Measurements from ENCODE around the gene ABITRAM. TPM values are rescaled to one million over a fixed set of nuclear protein-coding genes. Genes with fewer than 3 reads are reported as not detected.
"Not testable (repeated sequence)": the region's sequence is repeated elsewhere in the genome, so short reads cannot be mapped to it uniquely, and the experiment has no call there.

The ABITRAM gene
- total RNA-seq, 1 donor from 2014 or later = 12.2 TPM

DNA sequence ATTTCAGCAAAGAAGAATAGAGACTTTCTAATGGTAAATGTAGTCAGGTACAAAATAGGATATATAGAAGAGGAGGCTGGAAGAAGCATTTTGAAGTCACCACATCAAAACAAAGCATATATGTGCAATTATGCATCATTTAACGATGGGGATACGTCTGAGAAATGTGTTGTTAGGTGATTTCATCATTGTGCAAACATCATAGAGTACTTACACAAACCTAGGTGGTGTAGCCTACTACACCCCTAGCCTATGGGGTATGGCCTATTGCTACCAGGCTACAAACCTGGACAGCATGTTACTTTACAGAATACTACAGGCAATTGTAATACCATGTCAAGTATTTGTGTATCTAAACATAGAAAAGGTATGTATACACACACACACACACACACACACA is 28.7 kb upstream of the ABITRAM start:
- Mint-ChIP-seq H3K36me3 (ENCODE audit: low read depth) (peaks cover 50% of the 10 kb centered on the region), H3K4me3 (ENCODE audit: low read depth) (no peak overlapping the region), H3K4me1 (ENCODE audit: low read depth) (no peaks in the 10 kb centered on the region), H3K9me3 (no peaks in the 10 kb centered on the region), H3K27me3 (ENCODE audit: low read depth) (no peaks in the 10 kb centered on the region), H3K27ac (no peak overlapping the region)
- intact Hi-C loops (cut with micrococcal nuclease) = no loop called here
- no peak for DNase-seq (ENCODE audit: low spot score)

DNA sequence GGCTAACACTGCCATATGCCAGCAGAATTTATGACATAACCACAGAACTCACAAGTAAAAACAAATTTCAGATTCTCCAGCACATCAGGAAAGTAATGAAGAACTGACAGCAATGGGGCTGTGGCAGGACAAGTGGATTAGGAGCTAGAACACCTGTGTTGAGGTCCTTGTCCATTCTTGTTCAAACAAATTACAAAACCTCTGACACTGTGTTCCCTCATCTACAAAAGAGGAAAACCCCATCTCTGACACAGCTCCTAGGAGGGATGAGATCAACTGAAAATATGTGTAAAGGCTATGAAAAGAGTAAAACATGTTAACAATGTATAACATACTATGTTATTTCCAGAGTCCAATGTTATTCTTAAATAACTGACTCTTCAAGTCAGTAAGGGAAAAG is 23.8 kb upstream of the ABITRAM start:
- DNase-seq (ENCODE audit: low spot score) = no peak
- Mint-ChIP-seq H3K4me3 (ENCODE audit: low read depth) (no peak overlapping the region), H3K27ac (no peak overlapping the region), H3K4me1 (ENCODE audit: low read depth) (peaks cover 8% of the 10 kb centered on the region), H3K9me3 (no peaks in the 10 kb centered on the region), H3K36me3 (ENCODE audit: low read depth) (peaks cover 55% of the 10 kb centered on the region), H3K27me3 (ENCODE audit: low read depth) (no peaks in the 10 kb centered on the region)
- intact Hi-C loops (cut with micrococcal nuclease) = no loop called here

DNA sequence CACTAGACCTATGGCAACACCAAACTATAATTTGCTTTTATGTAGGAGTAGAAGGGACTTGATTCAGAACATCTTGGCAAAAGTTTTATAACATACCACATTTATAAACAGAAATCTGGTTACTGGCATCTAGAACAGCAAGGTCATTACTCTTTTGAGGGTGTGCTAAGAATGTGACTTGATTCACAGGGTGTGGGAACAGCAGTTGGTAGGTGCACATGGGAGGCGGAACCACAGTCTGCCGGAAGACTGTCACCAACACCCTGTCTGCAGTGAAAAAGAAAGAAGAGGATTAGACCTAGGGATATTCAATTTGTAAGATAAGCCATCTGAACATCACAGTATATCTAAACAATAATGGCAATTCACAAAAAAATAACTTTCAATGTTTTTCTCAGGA is 23.3 kb upstream of the ABITRAM start:
- no peak for DNase-seq (ENCODE audit: low spot score)
- Mint-ChIP-seq H3K27me3 (ENCODE audit: low read depth) (no peaks in the 10 kb centered on the region), H3K27ac (no peak overlapping the region), H3K36me3 (ENCODE audit: low read depth) (peaks cover 59% of the 10 kb centered on the region), H3K9me3 (no peaks in the 10 kb centered on the region), H3K4me1 (ENCODE audit: low read depth) (peaks cover 8% of the 10 kb centered on the region), H3K4me3 (ENCODE audit: low read depth) (no peak overlapping the region)
- intact Hi-C loops (cut with micrococcal nuclease) = no loop called here

DNA sequence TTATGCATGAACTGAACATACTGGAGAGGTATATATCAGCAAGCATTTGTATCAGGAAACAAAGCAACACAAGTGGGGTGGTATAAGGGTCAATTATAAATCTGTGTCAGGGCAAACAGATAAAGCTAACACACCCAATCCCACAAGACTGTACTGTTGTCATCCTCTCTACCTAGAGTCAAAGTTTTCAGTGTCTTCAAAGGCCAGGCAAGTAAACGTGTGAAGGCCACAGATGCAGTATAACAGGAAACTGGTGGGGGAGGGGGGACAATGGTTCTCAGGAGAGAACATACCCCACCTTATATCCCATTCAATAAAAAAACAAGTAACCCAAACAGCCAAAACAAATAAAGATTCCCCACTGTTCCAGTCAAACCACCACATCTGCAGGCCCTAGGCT is 22.4 kb upstream of the ABITRAM start:
- no peaks in the 10 kb centered on the region for H3K9me3 Mint-ChIP-seq
- no peak overlapping the region for H3K4me3 Mint-ChIP-seq (ENCODE audit: low read depth)
- no peak for DNase-seq (ENCODE audit: low spot score)

DNA sequence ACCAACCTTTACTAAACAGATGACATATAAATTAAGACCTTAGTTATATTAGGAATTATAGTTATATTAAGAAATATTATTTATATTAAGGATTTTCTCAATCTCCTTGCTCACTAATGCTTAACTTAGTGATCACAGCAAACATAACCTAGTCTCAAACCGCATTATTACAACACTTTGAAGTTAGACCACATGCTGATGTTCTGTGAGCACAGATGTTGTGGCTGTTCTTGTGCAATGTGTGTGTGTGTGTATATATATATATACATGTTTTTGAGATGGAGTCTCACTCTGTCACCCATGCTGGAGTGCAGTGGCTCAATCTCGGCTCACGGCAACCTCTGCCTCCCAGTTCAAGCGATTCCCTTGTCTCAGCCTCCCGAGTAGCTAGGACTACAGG is 20.8 kb upstream of the ABITRAM start:
- H3K27ac Mint-ChIP-seq = no peak overlapping the region
- no peaks in the 10 kb centered on the region for H3K9me3 Mint-ChIP-seq
- H3K4me1 Mint-ChIP-seq (ENCODE audit: low read depth) = peaks cover 8% of the 10 kb centered on the region

More for the DNA sequence above, 22.4 kb upstream of the ABITRAM start:
- Mint-ChIP-seq H3K4me1 (ENCODE audit: low read depth) (peaks cover 8% of the 10 kb centered on the region), H3K27me3 (ENCODE audit: low read depth) (no peaks in the 10 kb centered on the region), H3K27ac (no peak overlapping the region), H3K36me3 (ENCODE audit: low read depth) (peaks cover 60% of the 10 kb centered on the region)
- intact Hi-C loops (cut with micrococcal nuclease) = no loop called here

DNA sequence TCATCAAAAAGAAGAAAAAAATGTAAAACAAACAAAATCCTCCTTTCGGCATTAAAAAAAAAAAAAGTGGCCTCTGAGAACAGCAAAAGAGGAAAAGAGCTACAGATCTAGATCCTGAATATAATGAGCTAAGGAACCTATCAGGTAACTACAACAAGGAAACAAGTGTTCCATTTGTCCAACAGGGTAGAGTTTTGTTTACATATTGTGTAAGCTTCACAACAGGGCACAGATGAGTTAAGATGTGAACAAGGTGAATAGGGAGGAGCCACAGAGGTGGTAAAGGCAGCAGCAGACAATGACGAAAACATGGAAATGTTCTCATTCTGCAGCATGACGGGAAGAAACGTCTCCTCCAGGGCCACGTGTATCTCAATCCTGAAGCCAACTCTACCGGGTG is 14.7 kb upstream of the ABITRAM start:
- no peak for DNase-seq (ENCODE audit: low spot score)
- H3K27me3 Mint-ChIP-seq (ENCODE audit: low read depth) = no peaks in the 10 kb centered on the region

More for the DNA sequence above, 20.8 kb upstream of the ABITRAM start:
- Mint-ChIP-seq H3K36me3 (ENCODE audit: low read depth) (peaks cover 59% of the 10 kb centered on the region), H3K4me3 (ENCODE audit: low read depth) (no peak overlapping the region), H3K27me3 (ENCODE audit: low read depth) (no peaks in the 10 kb centered on the region)
- DNase-seq (ENCODE audit: low spot score) = no peak
- intact Hi-C loops (cut with micrococcal nuclease) = no loop called here

DNA sequence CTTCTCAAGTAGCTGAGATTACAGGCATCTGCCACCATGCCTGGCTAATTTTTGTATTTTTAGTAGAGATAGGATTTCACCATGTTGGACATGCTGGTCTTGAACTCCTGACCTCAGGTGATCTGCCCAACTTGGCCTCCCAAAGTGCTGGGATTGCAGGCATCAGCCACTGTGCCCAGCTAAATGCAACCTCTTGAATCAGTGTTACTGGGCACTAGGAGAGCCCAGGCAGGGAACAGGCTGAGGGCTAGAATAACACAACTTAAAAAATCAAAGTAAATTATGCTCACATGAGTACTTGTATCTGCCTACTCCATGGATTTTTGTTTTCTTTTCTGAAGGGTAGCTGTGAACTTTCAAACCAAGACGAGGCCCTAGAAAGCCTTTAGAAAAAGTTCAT is 13.8 kb upstream of the ABITRAM start:
- peaks cover 63% of the 10 kb centered on the region for H3K36me3 Mint-ChIP-seq (ENCODE audit: low read depth)
- DNase-seq (ENCODE audit: low spot score); H3K9me3 Mint-ChIP-seq; H3K27me3 Mint-ChIP-seq (ENCODE audit: low read depth); H3K27ac Mint-ChIP-seq; H3K4me3 Mint-ChIP-seq (ENCODE audit: low read depth); intact Hi-C loops (cut with micrococcal nuclease); H3K4me1 Mint-ChIP-seq (ENCODE audit: low read depth): not testable (repeated sequence)

More for the DNA sequence above, 14.7 kb upstream of the ABITRAM start:
- Mint-ChIP-seq H3K4me3 (ENCODE audit: low read depth) (no peak overlapping the region), H3K36me3 (ENCODE audit: low read depth) (peaks cover 56% of the 10 kb centered on the region), H3K27ac (no peak overlapping the region), H3K9me3 (no peaks in the 10 kb centered on the region), H3K4me1 (ENCODE audit: low read depth) (no peaks in the 10 kb centered on the region)
- intact Hi-C loops (cut with micrococcal nuclease) = no loop called here

DNA sequence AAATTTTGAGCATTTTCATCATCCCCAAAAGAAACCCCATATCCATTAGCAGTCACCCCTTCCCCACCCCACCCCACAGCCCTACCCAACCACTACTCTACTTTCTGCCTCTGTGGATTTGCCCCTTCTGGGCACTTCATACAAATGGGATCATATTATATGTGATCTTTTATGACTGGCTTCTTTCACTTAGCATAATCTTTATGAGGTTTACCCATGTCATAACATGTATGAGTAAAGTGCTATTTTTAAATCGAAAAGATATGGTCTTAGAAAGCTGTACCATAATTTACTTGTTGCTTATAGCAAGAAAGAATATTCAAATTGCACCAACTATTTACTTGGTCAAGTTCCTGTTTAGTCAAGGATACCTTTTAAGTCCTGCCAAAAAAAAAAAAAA is 13.0 kb upstream of the ABITRAM start:
- Mint-ChIP-seq H3K4me1 (ENCODE audit: low read depth) (no peaks in the 10 kb centered on the region), H3K27me3 (ENCODE audit: low read depth) (no peaks in the 10 kb centered on the region), H3K4me3 (ENCODE audit: low read depth) (no peak overlapping the region), H3K36me3 (ENCODE audit: low read depth) (peaks cover 63% of the 10 kb centered on the region), H3K9me3 (no peaks in the 10 kb centered on the region), H3K27ac (no peak overlapping the region)
- intact Hi-C loops (cut with micrococcal nuclease) = no loop called here
- no peak for DNase-seq (ENCODE audit: low spot score)

DNA sequence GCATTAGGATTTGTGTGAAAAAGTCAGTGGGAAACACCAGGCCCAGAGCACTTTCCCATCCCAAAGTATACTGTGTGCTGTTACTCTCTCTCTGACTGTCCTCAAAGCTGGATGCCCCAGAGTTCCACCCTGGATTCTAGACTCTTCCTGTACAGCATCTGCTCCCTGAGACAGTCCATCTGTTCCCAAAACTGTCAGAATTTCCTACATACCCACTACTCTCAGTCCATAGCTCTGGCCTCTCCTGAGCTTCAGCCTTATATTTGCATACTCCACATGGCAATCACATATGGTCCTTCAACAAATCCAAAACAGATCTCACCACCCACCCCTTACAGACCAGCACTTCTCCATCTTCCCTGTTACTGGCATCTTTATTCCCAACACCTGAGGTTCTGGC is 9.7 kb upstream of the ABITRAM start:
- H3K4me3 Mint-ChIP-seq (ENCODE audit: low read depth) = no peak overlapping the region
- no peak overlapping the region for H3K27ac Mint-ChIP-seq
- H3K36me3 Mint-ChIP-seq (ENCODE audit: low read depth) = peaks cover 64% of the 10 kb centered on the region
- H3K27me3 Mint-ChIP-seq (ENCODE audit: low read depth) = no peaks in the 10 kb centered on the region
- no peak for DNase-seq (ENCODE audit: low spot score)
- intact Hi-C loops (cut with micrococcal nuclease) = no loop called here
- no peaks in the 10 kb centered on the region for H3K9me3 Mint-ChIP-seq
- H3K4me1 Mint-ChIP-seq (ENCODE audit: low read depth) = no peaks in the 10 kb centered on the region

DNA sequence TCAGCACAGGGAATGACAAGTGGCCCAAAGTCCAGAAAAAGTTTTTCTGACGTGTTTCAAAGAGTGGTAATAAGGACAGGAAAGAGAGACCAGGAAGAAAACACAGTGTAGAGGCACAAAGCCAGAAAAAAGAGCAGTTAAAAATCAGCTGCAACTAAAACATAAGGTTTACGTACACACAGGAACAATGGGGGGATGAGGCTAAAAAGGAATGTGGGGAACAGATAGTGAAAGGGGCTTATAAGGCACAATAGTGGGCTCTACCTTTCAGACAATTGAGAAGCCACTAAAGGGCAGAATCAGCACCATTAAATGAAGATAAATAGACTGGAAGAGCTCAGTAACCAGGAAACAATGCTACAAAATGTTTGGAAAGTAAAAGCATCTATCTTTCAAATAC is 5.8 kb upstream of the ABITRAM start:
- intact Hi-C loops (cut with micrococcal nuclease) = no loop called here
- Mint-ChIP-seq H3K36me3 (ENCODE audit: low read depth) (peaks cover 50% of the 10 kb centered on the region), H3K4me3 (ENCODE audit: low read depth) (no peak overlapping the region), H3K4me1 (ENCODE audit: low read depth) (peaks cover 17% of the 10 kb centered on the region), H3K27ac (no peak overlapping the region), H3K9me3 (no peaks in the 10 kb centered on the region), H3K27me3 (ENCODE audit: low read depth) (no peaks in the 10 kb centered on the region)
- DNase-seq (ENCODE audit: low spot score) = no peak

DNA sequence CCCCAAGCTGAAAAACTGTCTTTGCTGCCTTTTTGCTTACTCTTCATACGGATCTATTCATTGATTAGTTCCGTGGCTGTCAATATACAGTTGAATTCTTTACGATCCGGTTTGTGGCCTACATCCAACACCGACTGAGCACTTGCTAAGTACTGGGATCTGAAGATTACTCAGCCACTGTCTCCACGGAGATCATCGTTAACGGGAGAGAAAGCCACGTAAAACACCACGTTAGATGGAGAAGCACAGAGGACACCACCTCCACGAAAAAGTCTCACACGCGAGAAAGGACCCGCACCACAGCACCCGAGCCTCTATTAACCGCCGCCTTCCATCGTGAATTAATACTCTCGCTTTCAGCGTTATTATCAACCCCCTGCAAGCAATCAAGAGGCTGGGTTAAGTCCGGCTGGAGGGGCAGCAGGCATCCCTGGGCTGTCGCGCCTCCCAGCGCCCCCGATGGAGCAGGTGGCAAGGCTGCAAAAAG is 926 bp upstream of the ABITRAM start:
- intact Hi-C loops (cut with micrococcal nuclease) = loop anchor here (5.0 to 10.0 kb wide), 4 partner anchors 169 to 482 kb away; partner anchors contain the start of gene EPB41L4B
- Mint-ChIP-seq H3K9me3 (no peaks in the 10 kb centered on the region), H3K36me3 (ENCODE audit: low read depth) (peaks cover 20% of the 10 kb centered on the region), H3K27me3 (ENCODE audit: low read depth) (no peaks in the 10 kb centered on the region), H3K27ac (peak overlapping the region; percentile 94), H3K4me3 (ENCODE audit: low read depth) (peak overlapping the region; percentile 98), H3K4me1 (ENCODE audit: low read depth) (peaks cover 26% of the 10 kb centered on the region)
- DNase-seq (ENCODE audit: low spot score) = peak; percentile 9

DNA sequence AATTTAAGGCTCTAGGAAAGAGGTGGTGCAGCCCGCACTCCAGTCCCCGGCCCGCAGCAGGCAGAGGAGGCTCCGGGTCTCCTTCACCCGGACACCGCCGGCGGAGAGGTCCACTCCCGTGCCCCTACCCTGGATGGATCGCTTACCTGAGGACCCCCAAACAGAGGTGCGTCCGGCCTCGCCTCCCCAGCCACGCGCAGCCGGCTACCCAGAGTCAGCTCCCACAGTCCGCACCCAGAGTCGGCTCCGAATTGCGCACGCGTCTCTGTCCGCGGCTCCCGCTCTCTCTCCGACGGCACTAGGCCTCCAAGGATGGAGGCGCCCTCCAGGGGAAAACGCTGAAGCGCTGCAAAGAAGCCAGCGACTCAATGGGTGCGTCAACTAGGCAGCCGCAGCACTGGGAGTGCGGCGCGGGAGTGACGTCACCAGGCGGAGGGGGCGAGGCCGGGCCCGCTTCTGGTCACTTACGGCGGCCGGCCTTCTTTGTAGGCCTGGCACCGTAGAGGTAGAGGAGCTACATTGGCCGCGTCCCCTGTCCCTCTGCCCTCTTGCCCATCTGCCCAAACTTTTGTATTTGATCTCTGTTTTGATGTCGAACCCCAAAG is 380 bp upstream of the ABITRAM start, which contains the start of gene ELP1:
Gene ELP1, minus strand, starts transcription at position 407 of the 605 bp plus-strand sequence. CDS start 2,978 bp downstream, outside the sequence.
- H3K4me3 Mint-ChIP-seq (ENCODE audit: low read depth) = peak within 1 kb of the TSS; percentile 98
- peaks cover 17% of the 10 kb centered on the region for H3K36me3 Mint-ChIP-seq (ENCODE audit: low read depth)
- intact Hi-C loops (cut with micrococcal nuclease) = loop anchor here (1.0 to 10.0 kb wide), 6 partner anchors 76 to 481 kb away; partner anchors contain the start of genes EPB41L4B and TMEM245

DNA sequence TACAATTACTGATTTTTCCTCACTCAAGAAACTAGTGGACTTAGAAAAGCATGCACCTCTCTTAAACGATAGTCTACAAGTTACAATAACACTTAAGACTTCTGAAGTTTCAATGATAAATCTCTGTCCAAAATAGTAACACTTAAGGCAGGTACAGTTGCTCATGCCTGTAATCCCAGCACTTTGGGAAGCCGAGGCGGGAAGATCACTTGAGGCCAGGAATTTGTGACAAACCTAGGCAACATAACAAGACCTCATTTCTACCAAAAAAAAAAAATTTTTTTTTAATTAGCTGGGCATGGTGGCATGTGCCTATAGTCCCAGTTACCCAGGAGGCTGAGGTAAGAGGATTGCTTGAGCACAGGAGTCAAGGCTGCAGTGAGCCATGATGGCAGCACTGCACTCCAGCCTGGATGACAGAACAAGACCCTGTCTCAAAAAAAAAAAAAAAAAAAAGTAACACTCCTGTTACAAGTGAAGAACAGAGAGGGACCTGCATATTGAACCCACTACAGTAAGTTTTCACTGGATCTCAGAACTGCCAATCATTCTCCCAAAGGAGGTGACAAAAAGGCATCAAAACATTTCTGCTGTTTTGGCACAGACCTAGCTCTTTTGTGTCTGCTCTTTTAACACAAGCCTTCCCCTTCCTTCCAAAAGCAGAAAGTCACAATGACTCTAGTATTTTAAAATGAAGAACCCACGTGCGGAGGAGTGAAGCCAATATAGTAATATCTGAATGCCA is 3.5 kb downstream of the ABITRAM start:
- intact Hi-C loops (cut with micrococcal nuclease) = loop anchor here (10.0 kb wide), 2 partner anchors 387 to 477 kb away; partner anchors contain the start of gene EPB41L4B
- no peak for DNase-seq (ENCODE audit: low spot score)

More for the DNA sequence above, 380 bp upstream of the ABITRAM start, which contains the start of gene ELP1:
- Mint-ChIP-seq H3K4me1 (ENCODE audit: low read depth) (peaks cover 26% of the 10 kb centered on the region), H3K27ac (peak within 1 kb of the TSS; percentile 94), H3K9me3 (no peaks in the 10 kb centered on the region), H3K27me3 (ENCODE audit: low read depth) (no peaks in the 10 kb centered on the region)
- peak; percentile 89 for DNase-seq (ENCODE audit: low spot score)

More for the DNA sequence above, 3.5 kb downstream of the ABITRAM start:
- no peaks in the 10 kb centered on the region for H3K9me3 Mint-ChIP-seq
- H3K4me3 Mint-ChIP-seq (ENCODE audit: low read depth) = no peak overlapping the region
- no peaks in the 10 kb centered on the region for H3K27me3 Mint-ChIP-seq (ENCODE audit: low read depth)
- no peak overlapping the region for H3K27ac Mint-ChIP-seq
- H3K36me3 Mint-ChIP-seq (ENCODE audit: low read depth) = peaks cover 24% of the 10 kb centered on the region
- H3K4me1 Mint-ChIP-seq (ENCODE audit: low read depth) = peaks cover 15% of the 10 kb centered on the region

Measured in activated T-helper 2 cell treated with anti-CD3 and anti-CD28 coated beads, Interferon-gamma antibody, Interleukin-2, Interleukin-4, amounts not matched to agents 10 μg/mL and 5 μg/mL and 100 μg/mL, durations not matched to agents 14 hours and 24 hours and 36 hours (primary cell).